ENCODE data around the gene OR13C9. TPM values are rescaled to one million over a fixed set of nuclear protein-coding genes. Genes with fewer than 3 reads are reported as not detected.

The OR13C9 gene
- total RNA-seq, 1 experiment from 2014 or later, result not detected

- in situ Hi-C loops (cut with HindIII; ENCODE audit: low pct_unique_long_range_greater_than_20kb, low sequenced_read_pairs) (no loop called here), intact Hi-C loops (cut with micrococcal nuclease; ENCODE audit: unreplicated experiment) (no loop called here)
- H3K27ac ChIP-seq (ENCODE audit: low read length), result no peak overlapping the region
- POLR2A ChIA-PET, result no interaction called here
- H3K27me3 ChIP-seq (ENCODE audit: control insufficient read depth, insufficient read depth, low read length), result no peaks in the 10 kb centered on the region
- TF ChIP-seq TCF7L2 (IDR thresholded peaks at IDR 0.05; ENCODE audit: low read depth, low read length) (no peak), SIN3A (IDR thresholded peaks at IDR 0.05; ENCODE audit: borderline replicate concordance, insufficient read depth, low read depth, low read length) (no peak), POLR2AphosphoS5 (IDR thresholded peaks at IDR 0.05; ENCODE audit: low read depth, low read length) (no peak)
- TF ChIP-seq, protein P1, sequence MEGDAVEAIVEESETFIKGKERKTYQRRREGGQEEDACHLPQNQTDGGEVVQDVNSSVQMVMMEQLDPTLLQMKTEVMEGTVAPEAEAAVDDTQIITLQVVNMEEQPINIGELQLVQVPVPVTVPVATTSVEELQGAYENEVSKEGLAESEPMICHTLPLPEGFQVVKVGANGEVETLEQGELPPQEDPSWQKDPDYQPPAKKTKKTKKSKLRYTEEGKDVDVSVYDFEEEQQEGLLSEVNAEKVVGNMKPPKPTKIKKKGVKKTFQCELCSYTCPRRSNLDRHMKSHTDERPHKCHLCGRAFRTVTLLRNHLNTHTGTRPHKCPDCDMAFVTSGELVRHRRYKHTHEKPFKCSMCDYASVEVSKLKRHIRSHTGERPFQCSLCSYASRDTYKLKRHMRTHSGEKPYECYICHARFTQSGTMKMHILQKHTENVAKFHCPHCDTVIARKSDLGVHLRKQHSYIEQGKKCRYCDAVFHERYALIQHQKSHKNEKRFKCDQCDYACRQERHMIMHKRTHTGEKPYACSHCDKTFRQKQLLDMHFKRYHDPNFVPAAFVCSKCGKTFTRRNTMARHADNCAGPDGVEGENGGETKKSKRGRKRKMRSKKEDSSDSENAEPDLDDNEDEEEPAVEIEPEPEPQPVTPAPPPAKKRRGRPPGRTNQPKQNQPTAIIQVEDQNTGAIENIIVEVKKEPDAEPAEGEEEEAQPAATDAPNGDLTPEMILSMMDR (IDR thresholded peaks at IDR 0.05), result no peak
- TF ChIP-seq, protein P2, sequence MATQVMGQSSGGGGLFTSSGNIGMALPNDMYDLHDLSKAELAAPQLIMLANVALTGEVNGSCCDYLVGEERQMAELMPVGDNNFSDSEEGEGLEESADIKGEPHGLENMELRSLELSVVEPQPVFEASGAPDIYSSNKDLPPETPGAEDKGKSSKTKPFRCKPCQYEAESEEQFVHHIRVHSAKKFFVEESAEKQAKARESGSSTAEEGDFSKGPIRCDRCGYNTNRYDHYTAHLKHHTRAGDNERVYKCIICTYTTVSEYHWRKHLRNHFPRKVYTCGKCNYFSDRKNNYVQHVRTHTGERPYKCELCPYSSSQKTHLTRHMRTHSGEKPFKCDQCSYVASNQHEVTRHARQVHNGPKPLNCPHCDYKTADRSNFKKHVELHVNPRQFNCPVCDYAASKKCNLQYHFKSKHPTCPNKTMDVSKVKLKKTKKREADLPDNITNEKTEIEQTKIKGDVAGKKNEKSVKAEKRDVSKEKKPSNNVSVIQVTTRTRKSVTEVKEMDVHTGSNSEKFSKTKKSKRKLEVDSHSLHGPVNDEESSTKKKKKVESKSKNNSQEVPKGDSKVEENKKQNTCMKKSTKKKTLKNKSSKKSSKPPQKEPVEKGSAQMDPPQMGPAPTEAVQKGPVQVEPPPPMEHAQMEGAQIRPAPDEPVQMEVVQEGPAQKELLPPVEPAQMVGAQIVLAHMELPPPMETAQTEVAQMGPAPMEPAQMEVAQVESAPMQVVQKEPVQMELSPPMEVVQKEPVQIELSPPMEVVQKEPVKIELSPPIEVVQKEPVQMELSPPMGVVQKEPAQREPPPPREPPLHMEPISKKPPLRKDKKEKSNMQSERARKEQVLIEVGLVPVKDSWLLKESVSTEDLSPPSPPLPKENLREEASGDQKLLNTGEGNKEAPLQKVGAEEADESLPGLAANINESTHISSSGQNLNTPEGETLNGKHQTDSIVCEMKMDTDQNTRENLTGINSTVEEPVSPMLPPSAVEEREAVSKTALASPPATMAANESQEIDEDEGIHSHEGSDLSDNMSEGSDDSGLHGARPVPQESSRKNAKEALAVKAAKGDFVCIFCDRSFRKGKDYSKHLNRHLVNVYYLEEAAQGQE (IDR thresholded peaks at IDR 0.05; ENCODE audit: insufficient read depth in 1 of 2, low read depth in 2 of 2, low read length in 1 of 2), result no peak
- H3K9me3 ChIP-seq (ENCODE audit: control insufficient read depth, insufficient read depth, low read depth, low read length), result no peaks in the 10 kb centered on the region
- no peak overlapping the region for H3K4me3 ChIP-seq (ENCODE audit: low read depth in 2 of 2, low read length in 2 of 2)
- DNase-seq (ENCODE audit: low read depth, low spot score), result no peak
- H3K4me1 ChIP-seq (ENCODE audit: control insufficient read depth, insufficient read depth, low read length), result no peaks in the 10 kb centered on the region
- no TSS peak for BruUV-seq (replicated peaks)
- ATAC-seq, result no peak
- CTCF ChIA-PET, result no interaction called here
- no peaks in the 10 kb centered on the region for H3K36me3 ChIP-seq (ENCODE audit: control insufficient read depth, insufficient read depth, low read length)
These were observed 586 bp downstream of the OR13C9 start for GRCh38 chr9:104617418-104617817.

DNA sequence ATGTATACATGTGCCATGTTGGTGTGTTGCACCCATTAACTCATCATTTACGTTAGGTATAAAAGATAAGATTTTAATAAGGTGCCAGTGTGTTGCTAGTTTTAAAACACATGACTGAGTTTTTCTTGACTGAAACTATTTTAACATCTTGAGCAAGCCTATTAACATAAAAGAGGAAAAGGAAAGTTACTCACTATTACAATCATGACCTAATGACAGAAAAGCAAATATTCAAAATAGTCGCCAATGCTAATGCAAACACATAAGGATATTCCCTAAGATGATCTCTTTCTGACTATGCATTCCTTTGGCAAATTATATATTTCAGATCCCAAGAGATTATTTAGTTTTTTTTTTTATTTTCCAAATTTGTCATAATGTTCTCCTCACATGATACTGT is 6.8 kb downstream of the OR13C9 start:
- H3K36me3 ChIP-seq (ENCODE audit: control insufficient read depth, insufficient read depth, low read length), result no peaks in the 10 kb centered on the region
- BruUV-seq (replicated peaks), result no TSS peak
- H3K4me1 ChIP-seq (ENCODE audit: control insufficient read depth, insufficient read depth, low read length), result no peaks in the 10 kb centered on the region
- H3K9me3 ChIP-seq (ENCODE audit: control insufficient read depth, insufficient read depth, low read depth, low read length), result no peaks in the 10 kb centered on the region
- intact Hi-C loops (cut with micrococcal nuclease; ENCODE audit: unreplicated experiment), result no loop called here
- H3K4me3 ChIP-seq (ENCODE audit: low read depth in 2 of 2, low read length in 2 of 2), result no peak overlapping the region
- no peak for DNase-seq (ENCODE audit: low read depth, low spot score)
- H3K27me3 ChIP-seq (ENCODE audit: control insufficient read depth, insufficient read depth, low read length), result no peaks in the 10 kb centered on the region
- TF ChIP-seq POLR2AphosphoS5 (IDR thresholded peaks at IDR 0.05; ENCODE audit: low read depth, low read length), result no peak
- TF ChIP-seq, protein P1 (IDR thresholded peaks at IDR 0.05), result no peak
- TF ChIP-seq, protein P2 (IDR thresholded peaks at IDR 0.05; ENCODE audit: insufficient read depth in 1 of 2, low read depth in 2 of 2, low read length in 1 of 2), result no peak
- ATAC-seq, result no peak
- in situ Hi-C loops (cut with HindIII; ENCODE audit: low pct_unique_long_range_greater_than_20kb, low sequenced_read_pairs), result no loop called here
- CTCF ChIA-PET, result no interaction called here
- POLR2A ChIA-PET, result no interaction called here
- no peak overlapping the region for H3K27ac ChIP-seq (ENCODE audit: low read length)
